HG02938 (cell line): ENCODE data around the gene CDH20.
"Not testable (repeated sequence)": the region's sequence is repeated elsewhere in the genome, so short reads cannot be mapped to it uniquely, and the experiment has no call there.

Experiments
- ATAC-seq: cut with Tn5 transposase; IDR thresholded peaks from one replicate; pipeline ENCODE4 v1.9.1; 2021; ENCODE audit warnings: mild to moderate bottlenecking, moderate library complexity; ENCODE audit not compliant: unreplicated experiment

CDH20 gene

DNA sequence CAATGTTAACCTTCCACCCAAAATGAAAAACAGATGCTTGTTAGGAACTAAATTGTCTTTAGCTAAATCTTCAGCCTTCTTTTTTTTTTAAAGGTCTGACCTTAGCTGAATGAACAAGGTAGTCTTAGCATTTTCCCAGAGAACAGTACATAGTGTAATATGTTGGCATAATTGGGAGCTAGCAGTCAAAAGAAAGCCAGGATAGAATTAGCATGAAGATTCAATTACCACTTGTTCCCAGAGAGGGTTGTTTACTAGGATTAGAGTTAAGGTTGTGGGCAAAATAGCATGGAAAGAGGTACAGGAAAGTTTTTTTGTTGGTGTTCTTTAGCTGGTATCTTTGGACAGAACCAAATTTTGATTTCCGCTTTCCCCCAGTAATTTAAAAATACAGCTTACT is 6.9 kb downstream of the CDH20 start:
- no peak for ATAC-seq

DNA sequence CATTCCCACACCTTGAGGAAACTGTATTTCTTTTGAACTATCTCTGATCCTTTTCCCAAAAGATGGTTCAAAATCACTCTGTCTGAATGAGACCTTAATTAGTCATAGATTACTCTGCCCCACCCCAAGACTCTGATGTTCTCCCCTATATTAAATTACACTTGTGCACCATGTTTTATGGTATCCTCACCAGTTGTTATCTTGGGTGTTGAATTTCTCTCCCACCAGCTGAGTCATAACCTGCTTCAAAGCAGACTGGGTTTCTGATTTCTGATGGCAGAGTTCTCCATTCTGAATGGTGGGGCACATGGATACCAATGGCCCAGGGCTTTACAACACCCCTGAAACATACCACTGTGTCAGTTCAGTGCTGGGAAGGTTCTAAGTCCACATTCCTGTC is 15.0 kb downstream of the CDH20 start:
- ATAC-seq = no peak

DNA sequence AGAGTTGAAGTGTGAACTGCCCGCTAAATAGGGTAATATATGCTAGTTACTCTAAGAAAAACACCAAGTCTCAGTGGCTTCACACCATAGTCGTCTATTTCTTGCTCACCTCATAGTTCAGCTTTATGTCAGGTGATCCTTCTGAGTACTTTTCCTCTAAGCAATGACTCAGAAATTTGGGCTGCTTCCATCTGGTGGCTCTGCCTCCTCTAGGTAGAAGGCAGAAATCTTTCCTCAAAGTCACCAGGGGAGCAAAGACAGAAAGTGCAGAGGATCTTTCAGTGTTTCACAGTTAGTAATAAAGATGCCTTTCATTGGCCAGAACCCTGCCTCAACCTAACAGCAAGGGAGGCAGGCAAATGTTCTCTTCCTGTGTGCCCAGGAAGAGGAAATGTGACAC is 17.3 kb downstream of the CDH20 start:
- no peak for ATAC-seq

DNA sequence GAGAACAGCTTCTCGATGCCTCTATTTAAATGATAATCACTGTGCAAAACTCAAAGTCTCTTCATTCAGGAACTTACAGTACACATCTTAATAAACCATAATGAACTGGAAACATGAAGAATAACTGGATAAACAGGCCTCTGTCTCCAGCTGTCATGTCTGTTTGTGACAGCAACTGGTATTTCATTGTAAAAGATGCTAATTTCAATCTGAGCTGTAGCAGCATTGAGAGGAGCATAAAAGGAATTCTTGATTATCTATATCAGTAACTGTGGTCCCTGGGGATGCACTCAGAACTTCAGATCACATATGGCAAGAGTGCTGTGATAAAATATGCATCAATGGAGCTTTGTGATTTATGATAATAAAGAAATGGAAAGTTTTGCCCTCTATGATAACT is 18.8 kb downstream of the CDH20 start:
- ATAC-seq = no peak

DNA sequence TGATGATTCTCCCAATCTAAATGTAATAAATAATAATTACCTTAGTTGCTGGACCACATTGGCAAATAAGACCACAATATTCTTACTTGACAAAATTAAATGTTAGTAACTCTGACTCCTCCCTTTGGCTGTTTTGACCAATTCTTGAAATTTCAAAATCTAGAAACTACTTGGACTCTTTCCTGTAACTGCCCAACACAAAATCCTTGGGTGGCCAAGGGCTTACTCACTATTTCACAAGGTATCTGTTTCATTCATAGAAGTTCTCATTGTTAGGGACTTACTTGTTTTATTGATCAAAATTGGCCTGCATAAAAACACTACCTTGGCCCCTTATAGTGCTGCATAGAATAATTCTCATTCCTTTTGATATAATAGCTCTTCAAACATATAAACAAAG is 19.4 kb downstream of the CDH20 start:
- ATAC-seq = no peak

DNA sequence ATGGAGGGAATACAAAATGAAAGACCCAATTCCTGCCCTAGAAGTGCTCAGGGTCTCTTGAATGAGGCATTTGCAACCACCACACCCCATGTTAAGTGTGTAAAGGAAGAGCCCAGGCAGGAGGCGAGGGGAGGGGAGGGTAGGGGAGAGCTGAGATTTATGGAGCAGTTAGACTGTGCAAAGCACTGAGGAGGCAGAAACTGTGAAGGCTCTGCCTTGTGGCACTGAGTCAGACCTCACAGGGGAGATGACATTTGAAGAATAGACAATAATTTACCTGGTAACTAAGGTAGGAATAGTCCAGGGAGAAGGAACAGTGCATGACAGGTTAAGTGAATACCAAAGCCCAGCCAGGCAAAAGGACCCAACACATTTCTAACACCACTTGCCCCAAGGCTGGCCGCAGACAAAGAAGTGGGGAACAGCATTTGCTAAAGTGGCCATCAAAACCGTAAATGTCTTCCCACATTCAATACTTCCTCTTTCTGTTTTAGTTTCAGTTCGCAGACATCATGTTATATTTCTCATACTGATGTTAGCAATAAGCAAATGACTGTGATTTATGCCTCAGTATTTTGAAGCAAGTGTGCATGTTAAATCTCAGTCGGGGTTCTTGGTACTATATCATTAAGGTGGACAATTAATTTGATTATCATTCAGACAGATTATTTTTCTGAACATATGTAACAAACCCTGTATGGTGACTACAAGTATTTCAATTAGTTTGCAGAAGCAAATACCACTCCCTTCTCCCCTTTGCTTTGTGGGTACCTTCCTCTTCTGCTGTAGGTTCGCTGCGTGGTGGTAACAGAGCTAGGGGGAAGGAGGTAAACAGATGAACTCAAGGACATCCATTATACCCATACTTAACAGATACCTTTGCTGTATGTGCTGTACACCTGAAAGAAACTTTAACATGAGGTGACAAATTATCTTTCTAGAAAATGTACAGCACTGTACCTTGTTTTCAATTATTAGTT is 27.5 kb downstream of the CDH20 start:
- peak; percentile 97 for ATAC-seq

DNA sequence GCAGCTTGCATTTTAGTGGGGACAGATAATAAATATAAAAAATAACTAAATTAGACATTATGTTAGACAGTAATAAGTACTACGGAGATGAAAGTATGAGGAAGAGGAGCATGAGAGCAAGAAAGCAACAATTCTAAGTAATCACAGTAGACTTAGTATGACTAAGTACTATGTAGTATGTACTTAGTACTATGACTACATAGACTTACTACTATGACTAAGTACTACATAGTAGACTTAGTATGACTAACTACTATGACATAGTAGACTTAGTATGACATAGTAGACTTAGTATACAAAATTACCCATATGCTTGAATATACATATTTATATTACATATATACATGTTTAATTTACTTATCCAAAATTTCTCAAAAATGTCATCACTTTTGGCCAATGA is 29.3 kb downstream of the CDH20 start:
- ATAC-seq = no peak

DNA sequence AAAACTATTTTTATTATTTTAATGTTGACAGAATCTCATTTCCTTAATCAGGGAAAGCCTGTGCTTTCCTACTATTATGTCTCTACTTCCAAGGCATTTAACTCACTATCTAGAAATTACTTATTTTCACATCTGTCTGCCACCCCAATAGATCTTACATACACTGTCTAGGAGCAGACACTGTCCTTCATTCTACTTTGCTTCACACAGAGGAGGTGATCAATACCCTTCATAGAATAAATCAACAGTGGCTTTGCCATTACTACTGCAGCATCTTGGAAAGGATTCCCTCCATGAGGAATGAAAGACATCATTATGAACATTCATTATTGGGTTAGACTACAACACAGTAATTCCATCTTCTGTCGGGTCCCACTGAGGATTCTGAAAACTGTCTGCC is 31.7 kb downstream of the CDH20 start:
- ATAC-seq = no peak

DNA sequence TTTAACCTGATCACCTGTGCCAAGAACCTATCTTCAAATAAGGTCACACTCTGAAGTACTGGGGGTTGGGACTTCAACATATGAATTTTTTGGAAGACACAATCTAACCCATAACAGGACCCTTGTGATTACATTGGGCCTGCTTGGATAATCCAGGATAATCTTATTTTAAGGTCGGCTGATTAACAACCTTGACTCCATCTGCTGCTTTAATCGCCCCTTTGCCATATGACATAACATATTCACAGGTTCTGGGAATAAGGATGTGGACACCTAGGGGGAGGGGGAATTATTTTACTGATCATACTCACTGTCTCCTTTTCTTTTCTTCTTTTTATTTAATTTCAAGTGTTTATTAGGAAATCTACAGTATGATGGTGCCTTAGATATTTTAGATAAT is 34.8 kb downstream of the CDH20 start:
- no peak for ATAC-seq

DNA sequence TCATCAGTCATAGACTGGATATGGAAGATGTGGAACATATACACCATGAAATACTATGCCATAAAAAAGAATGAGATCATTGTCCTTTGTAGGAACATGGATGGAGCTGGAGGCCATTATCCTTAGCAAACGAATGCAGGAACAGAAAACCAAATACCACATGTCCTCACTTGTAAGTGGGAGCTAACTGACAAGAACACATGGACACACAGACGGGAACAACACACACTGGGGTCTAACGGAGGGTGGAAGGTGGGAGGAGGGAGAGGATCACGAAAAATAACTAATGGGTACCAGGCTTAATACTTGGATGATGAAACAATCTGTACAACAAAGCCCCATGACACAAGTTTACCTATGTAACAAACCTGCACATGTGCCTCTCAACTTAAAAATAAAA is 36.4 kb downstream of the CDH20 start:
- ATAC-seq = not testable (repeated sequence)

DNA sequence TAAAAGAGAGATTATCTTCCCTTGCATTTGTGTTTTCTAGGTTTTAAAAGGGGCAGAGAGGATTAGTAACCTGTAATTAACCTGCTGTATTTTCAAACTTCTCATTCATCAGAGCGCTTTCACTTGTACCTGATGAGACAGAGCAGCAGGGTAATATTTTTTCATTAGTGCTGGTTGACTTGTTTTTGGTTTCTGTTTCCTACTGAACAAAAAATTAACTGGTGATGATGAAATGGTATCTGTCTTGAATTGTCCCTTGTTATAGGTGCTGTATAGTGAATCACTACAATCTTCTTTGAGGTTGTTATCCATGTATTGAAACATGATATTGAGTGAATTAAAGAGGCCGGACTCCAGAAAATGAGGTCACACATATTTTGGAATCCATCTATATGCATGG is 37.9 kb downstream of the CDH20 start:
- ATAC-seq = no peak

DNA sequence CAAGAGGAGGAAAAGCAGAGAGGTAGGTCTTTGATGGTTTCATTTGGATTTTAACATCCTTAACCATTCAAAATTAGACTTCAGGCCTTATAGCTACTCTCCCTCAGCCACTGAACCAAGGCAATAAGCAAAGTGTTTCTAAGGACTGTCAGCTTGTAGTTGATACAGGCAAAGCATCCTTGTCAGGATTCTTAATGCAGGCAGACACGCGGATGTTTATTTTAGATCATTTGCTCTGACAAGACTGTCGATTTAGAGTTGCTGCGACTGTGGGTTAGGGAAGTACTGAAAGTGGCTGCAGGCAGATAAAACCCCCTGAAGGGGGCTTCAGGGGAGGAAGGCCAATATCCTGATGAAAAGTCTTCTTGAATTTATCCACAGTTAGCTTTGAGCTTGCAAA is 46.6 kb downstream of the CDH20 start:
- ATAC-seq = no peak

DNA sequence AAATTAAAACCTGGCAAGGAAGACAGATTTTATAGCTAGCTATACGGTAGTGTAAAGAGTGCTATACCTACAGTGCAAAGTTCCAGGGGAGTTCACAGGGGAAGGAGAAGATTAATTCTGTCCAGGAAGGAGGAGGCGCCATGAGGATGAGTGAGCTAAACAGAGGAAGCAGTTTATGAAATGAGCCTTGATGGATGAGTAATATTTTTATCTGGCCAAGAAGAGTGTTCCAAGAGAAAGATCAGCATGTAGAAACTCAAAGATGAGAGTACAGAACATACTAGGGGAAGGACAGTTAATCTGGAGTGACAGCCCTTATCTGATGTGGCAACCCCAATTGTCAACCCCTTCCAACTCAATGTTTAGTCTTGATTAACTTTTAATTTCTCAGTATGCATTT is 54.8 kb downstream of the CDH20 start:
- no peak for ATAC-seq

DNA sequence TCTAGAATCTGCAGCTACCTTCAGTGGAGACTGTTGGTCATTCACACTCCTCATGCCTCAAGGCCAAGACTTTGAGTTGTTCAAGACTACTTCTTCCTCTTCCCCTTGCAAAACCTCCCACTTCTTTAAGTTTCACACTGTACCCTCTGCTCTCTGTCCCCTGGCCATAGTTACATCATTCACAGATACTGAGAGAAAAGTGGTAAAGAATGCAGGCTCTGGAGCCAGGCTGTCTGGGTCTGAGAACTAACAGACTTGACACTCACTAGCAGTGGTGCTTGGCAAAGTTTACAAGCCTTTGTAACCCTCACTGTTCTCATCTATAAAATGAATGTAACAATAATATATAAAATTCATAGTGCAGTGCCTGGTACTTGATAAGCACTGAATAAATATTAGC is 61.8 kb downstream of the CDH20 start:
- ATAC-seq = no peak

DNA sequence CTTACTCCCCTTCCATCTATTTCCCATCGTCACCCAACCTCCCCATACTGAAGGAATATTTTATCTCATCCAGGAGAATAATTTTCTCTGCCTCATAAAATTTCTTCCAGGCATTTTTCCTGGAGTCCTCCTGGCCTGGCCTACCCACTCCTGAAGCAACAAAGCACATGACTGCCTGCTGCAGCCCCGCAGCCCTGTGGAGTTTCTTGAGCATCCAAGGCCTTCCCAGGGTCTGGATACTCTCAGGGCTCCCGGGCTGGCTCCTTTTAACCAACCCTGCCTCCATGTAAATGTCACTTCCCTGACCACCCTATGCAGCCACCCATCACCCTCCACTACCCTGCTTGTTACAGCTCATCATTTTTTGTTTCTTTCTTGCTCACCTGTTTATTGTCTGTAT is 64.0 kb downstream of the CDH20 start:
- ATAC-seq = no peak

DNA sequence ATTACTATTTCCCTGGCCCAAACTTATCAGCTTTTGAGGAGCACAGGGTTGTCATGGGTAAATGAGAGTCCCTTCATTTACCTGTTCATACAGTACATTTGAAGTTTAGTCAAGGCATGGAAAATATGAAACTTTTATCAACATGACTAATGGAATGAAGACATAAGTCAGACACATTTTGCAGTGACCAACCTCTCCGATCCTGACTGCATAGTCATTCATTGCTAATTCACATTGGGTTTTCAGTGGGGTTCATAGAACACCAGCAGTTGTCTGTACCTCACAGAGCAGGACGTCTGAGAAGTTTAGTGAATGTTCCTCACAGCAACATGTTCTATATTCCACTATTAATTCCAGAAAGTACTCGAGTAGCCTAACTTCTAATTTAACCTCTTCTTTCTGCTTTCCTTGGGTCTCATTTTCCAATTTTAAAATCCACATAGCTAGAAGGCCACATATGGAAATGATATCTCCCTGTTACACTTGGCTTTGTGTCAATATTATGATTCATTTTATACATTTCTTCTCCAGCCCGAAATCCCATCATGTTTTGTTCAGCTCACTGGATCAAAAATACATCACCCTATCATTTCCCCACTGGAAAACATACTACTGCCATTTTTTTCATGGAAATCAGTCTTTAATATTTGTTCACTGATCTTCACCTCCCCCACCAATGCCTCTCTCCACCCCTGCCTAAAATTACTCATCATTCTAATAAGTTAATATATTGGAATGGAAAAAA is 65.9 kb downstream of the CDH20 start:
- ATAC-seq = no peak

DNA sequence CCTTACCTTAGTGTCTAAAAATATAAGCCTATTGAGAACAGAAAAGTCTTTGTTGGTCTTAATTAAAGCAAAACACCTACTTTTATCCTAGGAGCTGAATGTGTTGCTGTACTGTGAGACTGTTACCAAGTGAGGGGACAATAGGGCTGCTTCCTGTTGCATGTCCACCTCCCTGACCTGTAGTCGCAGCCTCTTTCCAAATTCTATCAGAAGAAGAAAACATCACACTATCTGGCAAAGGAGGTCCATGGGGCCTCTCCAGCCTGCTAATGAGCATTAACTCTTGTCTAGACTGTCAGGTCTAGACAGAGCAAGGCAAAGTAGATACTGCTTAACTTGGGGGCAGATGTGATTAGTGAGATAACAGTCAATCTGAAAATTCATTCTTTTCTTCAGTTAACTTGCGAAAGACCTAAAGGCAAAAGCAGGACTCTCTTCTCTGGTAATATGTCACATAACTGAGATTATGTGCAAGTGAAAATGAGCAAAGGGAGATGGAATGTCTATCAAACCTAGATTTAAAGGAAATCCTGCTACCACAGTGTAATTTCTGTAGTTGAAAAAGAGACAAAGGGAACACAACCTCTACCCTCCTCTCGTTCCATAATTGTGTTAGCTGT is 66.9 kb downstream of the CDH20 start:
- no peak for ATAC-seq

DNA sequence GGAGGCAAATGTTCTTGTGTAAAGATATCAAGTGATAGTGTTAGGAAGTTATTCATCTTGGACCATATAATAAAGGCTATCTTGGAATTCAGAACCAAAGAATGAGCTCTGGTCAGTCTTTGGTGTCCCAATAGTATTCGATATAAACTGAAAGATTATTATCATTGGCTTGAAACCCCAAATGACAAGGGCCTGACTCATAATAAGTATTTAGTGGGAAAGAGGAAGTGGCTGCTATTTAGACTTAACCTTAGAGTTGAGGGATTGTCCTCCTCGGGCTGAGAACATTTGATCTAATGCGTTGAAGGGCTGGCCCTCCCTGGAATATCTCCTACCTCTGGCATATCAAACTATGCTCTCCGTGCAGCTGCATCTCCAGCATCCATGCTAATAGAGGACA is 67.5 kb downstream of the CDH20 start:
- no peak for ATAC-seq

DNA sequence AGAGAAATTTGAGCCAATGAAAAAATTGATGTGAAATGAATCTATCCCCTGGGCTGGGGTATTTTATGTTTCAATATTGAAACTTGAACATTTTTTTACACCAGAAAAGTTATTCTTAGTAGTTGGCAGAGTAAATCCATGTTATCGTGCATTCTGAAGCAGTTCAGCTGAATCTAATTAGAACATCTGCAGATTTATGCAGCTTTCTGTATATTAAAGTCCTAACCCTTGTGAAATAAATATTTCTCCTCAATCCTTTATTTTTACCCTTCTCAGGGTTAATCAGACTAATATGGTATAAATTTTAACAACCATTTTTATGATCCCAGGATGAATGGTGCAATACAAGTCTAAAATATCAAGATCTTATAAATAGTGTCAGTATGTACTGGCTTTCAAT is 69.5 kb downstream of the CDH20 start:
- ATAC-seq = no peak

DNA sequence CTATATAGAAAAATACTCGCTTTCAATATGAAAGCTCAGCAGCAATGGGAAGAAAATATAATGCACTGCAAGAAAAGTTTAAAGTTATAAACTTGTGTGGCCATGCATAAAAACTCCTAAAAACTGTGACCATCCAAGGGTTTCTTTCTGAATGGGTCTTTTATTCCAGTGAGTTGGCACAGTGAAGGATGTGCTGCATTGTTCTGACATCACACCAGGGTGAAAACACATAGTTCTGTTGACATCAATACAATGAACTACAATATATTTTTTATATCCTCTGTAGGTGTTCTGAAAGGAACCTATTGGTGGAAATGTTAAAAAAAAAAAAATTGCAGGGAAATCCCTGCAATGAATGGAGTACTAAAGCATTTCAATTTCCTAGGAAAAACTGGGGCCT is 80.2 kb downstream of the CDH20 start:
- ATAC-seq = no peak

DNA sequence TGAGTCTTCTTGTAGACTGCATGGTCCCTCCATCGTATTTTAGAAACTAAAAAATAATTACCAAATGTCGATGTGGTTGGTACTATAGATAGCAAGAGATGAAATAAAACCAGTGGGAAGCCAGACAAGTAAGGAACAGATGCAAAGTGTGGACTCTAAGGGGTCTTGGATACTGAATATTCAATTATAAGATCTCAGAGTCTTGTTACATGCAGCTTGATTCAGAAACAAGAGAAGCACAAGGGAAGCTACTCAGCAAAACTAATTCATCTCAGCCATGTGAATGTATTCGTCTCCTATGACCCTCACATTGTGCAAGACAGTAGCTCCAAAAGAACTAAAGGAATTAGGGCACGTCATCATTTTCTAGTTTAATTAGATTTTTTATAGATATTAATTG is 80.9 kb downstream of the CDH20 start:
- no peak for ATAC-seq

DNA sequence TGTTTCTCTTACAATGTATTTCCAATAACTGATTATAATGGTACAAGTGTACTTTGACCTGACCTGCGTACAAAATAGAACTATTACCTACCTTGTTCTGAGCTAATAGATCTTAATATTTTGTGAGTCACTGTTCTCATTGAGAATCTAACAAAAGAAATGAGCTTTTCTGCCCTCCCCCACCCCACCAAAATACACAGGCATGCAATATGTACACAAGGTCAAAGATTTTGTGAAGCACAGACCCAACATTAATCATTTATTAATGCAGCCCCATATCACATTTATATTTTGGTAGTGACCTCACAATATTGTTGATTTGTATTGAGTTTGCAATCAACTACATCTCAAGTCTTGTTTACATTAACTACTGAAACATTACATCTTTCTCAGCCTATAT is 86.5 kb downstream of the CDH20 start:
- no peak for ATAC-seq
